Spleen (tissue), 7 donors: ENCODE data around the gene TMTC4.

Source experiments
- CTCF ChIP-seq, 11 experiments: fragments of 200-600 bp in 7 of 11; fragments of 450-650 bp in 4 of 11; sonication (generic) in 4 of 11; IDR thresholded peaks in 8 of 11; conservative IDR thresholded peaks in 3 of 11; 1 replicate in 7 of 11; 2 replicates in 4 of 11; pipeline versions ENCODE4 v1.4.0 to v1.8.0; 2016 to 2021; ENCODE audit warnings: antibody characterized with exemption in 11 of 11, inconsistent platforms in 4 of 11, mild to moderate bottlenecking in 1 of 11
- POLR2A ChIP-seq, 3 donors: fragments of 450-650 bp; IDR thresholded peaks; one replicate each; pipeline ENCODE4 v1.5.1; 2017; ENCODE audit warnings: antibody characterized with exemption in 3 of 3, mild to moderate bottlenecking in 1 of 3
- POLR2AphosphoS5 ChIP-seq, 3 donors: sonication (generic); formaldehyde crosslinking; IDR thresholded peaks; one replicate each; pipeline ENCODE4 v1.5.1; 2017; ENCODE audit warnings: antibody characterized with exemption in 3 of 3
- donor health status: DM: no; HTN: no; CAD: no; lungs with moderate emphysema.
- donor health status: DM: no; HTN: no; CAD: no.
- donor health status: DM: no; HTN: no; CAD: no.

GRCh38 chr13:100666124-100666523, 8.5 kb downstream of the TMTC4 start:
- TF ChIP-seq CTCF (IDR thresholded peaks at IDR 0.05 in 8 of 11, conservative IDR thresholded peaks at IDR 0.05 in 3 of 11) (no peak), POLR2A (IDR thresholded peaks at IDR 0.05) (no peak), POLR2AphosphoS5 (IDR thresholded peaks at IDR 0.05) (no peak)
